GM20000 (cell line): Measurements from ENCODE around the gene FBLN5.

Experiments used
- DNase-seq: peaks from one replicate; pipeline ENCODE4 v3.0.0; 2012; ENCODE audit warnings: low spot score
- TF ChIP-seq, protein P1 (sequence below): IDR thresholded peaks from 2 replicates; pipeline ENCODE4 v1.5.1; 2012; ENCODE audit warnings: mild to moderate bottlenecking, control low read depth; ENCODE audit errors: extremely low read depth, missing control alignments

FBLN5 gene

DNA sequence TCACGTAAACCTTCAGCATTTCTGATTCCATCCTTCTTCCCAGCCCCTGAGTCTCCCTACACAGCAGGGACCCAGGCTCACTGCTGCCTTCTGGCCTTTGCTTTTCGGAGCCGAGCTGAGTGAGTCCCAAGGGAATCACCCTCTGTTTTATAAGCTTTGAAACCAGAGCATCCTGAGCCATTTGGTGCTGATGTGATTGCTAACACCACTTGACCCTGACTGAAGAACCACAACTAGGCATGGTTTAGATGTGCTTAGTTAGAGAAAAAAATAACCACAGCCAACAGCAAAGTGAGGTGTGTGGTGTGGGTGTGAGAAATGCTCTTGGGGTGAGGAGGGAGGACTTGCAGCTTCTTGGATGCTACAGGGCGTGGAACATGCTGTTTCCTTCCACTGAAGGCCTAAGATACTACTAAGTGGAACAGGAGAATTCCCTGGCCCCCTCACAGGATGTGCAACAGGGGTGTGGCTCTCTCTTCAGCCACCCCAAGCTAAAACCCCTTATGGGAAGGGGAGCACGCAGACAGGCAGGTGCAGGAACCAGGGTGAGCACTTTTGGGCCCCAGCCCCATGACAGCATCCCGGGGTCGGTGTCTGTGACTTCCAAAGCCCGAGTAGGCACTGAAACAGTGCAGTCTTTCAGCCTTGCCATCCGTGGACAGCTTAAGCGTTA lies 80.0 kb downstream of the FBLN5 start, which contains the start of gene TC2N:
TSS of gene TC2N (minus strand) at position 221 of the 673 bp plus-strand sequence. CDS start 53,767 bp downstream, outside the sequence.
- DNase-seq = no peak

DNA sequence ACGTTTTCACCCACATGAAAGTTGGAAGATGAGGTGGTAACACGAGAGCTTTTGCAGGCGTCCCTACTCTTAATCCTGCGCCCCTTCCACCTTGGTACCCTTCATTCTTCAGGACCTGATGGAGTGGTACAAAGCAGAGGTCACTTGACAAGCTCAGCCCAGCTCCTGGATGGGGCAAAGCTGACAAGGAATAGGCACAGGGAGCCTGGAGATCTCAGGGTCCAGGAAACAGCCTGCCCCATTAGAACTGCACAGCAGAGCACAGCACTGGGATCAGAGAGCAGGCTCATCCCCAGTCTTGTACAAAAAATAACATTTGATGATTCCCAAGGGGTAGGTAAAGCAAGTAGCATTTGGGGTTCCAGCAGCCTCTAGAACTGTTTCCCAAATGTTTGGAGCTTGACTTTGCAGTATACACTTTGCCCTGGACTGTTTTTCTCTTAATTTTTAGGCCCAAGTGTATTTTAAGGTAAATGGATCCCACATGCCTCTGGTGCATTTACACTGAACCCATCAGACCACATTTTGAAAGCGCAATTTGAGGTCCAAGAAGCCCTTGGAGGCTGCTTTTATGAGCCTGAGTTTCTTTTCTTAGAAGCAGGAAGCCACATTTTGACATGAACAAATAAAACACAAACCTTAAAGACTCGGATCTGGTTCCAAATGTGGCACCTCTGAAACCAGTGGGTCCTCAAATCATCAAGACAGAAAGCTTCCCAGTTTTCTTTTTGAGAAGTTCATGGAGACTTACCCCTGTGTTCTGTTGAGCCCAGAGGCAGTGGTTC lies 80.8 kb downstream of the FBLN5 start:
- TF ChIP-seq, protein P1, sequence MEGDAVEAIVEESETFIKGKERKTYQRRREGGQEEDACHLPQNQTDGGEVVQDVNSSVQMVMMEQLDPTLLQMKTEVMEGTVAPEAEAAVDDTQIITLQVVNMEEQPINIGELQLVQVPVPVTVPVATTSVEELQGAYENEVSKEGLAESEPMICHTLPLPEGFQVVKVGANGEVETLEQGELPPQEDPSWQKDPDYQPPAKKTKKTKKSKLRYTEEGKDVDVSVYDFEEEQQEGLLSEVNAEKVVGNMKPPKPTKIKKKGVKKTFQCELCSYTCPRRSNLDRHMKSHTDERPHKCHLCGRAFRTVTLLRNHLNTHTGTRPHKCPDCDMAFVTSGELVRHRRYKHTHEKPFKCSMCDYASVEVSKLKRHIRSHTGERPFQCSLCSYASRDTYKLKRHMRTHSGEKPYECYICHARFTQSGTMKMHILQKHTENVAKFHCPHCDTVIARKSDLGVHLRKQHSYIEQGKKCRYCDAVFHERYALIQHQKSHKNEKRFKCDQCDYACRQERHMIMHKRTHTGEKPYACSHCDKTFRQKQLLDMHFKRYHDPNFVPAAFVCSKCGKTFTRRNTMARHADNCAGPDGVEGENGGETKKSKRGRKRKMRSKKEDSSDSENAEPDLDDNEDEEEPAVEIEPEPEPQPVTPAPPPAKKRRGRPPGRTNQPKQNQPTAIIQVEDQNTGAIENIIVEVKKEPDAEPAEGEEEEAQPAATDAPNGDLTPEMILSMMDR = no peak
- no peak for DNase-seq

More for the DNA sequence above, 80.0 kb downstream of the FBLN5 start, which contains the start of gene TC2N:
- TF ChIP-seq, protein P1 = no peak

DNA sequence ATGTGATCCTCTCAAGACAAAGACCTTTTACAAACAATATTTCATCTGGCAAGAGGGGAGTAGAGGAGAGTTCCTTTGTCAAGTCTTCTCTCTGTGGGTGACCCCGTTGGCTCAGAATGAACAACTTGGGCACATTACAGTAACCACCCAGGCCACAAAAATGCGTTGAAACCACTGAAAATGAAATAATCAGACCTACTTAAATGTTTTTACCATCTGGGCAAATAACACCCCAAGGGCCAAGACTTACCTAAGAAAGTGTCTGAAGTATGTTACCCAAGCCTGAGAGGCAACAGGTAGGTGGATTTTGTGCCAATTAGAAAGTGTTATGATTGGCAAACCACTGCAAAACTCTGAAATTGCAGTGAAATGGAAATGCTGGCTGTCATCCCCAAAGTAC lies 81.4 kb downstream of the FBLN5 start:
- no peak for DNase-seq
- TF ChIP-seq, protein P1 = no peak

DNA sequence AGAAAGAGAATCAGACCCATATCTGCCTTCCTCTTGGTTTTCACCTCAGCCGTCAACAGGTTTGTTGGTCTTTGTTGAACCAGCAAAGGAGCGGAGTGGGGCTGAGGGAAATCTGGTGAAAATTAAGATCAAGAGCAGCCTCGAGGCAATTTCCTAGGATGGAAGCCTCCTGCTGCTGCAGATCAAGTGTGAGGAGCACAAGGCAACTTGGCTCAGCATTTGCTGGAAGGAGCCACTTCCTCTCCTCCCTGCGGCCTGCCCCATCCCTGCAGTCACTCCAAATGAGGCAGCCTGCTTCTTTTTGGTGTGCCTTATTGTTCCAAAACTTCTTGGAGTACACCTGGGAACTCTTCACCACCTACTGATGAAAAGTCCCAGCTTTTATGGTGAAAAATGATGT lies 85.1 kb downstream of the FBLN5 start:
- DNase-seq = no peak
- TF ChIP-seq, protein P1 = no peak

DNA sequence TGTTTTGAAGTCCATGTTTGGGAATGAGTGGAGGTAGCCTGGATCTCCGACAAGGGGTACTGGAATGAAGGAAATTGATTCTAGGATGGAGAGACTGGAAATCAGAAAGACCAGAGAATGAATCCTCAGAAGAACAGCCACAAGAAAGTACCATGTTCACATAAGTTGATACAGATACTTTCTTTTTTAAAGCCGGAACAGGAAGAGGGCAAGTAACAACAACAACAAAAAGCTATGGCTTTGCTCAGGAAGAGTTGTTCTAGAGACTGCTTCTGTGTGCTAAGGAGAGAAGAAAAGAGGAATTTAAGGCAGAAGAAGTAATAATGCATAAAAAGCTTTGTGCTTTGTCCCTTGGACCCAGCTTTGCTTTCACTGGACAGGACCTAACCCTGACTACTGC lies 86.4 kb downstream of the FBLN5 start:
- DNase-seq = no peak
- TF ChIP-seq, protein P1 = no peak

DNA sequence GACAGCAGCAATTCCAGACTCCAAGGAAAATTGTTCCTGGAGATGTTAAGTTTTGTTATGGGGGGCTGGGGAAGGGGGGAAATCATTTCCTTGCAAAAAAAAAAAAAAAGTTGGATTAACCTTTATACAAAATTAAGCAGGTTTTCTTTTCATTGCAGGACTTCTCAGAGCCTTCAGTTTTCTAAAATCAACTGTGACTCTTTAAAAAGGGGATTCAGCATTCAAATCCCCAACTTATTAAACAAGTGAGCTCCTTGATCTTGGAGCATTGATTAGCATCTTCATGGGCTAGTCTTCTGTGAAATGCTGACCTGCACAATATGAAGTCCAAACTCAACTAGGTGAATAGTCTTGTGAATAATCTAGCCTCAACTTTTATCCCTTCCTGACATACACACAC lies 87.3 kb downstream of the FBLN5 start:
- TF ChIP-seq, protein P1 = no peak
- DNase-seq = no peak
